Stomach (tissue), 4 donors: ENCODE measurements around the gene ST6GALNAC3.

Experiments
- EP300 ChIP-seq: sonication (generic); formaldehyde crosslinking; IDR thresholded peaks from one replicate; pipeline ENCODE4 v1.6.1; 2017; ENCODE audit warnings: antibody characterized with exemption
- TF ChIP-seq, protein P1 (sequence below), 7 experiments: fragments of 450-650 bp in 4 of 7; fragments of 200-600 bp in 3 of 7; sonication (generic) in 3 of 7; IDR thresholded peaks; one replicate each; pipeline ENCODE4 v1.5.1; 2016 to 2019; ENCODE audit warnings: antibody characterized with exemption in 7 of 7, control low read depth in 2 of 7, mild to moderate bottlenecking in 1 of 7

DNA sequence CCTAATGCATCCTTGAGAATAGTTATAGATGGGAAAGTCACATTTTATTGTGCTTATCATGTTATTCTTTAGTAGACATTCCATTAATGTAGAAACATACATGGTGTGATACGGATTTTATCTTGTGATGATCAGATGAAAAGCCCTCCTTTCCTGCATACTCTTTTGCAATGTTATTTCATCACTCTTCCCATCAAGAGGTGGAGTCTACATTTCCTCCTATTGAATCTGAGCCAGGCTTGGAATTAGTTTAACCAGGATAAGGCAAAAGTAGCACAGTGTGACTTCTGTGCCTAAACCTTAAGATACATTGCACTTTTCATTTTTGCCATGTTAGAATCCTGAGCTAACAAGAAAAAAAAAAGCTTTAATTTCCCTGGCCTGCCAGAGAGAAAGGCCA is 399.0 kb downstream of the ST6GALNAC3 start:
- TF ChIP-seq, protein P1, sequence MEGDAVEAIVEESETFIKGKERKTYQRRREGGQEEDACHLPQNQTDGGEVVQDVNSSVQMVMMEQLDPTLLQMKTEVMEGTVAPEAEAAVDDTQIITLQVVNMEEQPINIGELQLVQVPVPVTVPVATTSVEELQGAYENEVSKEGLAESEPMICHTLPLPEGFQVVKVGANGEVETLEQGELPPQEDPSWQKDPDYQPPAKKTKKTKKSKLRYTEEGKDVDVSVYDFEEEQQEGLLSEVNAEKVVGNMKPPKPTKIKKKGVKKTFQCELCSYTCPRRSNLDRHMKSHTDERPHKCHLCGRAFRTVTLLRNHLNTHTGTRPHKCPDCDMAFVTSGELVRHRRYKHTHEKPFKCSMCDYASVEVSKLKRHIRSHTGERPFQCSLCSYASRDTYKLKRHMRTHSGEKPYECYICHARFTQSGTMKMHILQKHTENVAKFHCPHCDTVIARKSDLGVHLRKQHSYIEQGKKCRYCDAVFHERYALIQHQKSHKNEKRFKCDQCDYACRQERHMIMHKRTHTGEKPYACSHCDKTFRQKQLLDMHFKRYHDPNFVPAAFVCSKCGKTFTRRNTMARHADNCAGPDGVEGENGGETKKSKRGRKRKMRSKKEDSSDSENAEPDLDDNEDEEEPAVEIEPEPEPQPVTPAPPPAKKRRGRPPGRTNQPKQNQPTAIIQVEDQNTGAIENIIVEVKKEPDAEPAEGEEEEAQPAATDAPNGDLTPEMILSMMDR (IDR thresholded peaks at IDR 0.05) = no peak
- TF ChIP-seq EP300 = no peak
